Right forelimb (tissue), 1 donor: ENCODE results near the gene RAET1E.
"Not testable (repeated sequence)": the region's sequence is repeated elsewhere in the genome, so short reads cannot be mapped to it uniquely, and the experiment has no call there.

ENCODE experiments used
- DNase-seq: peaks from one replicate; pipeline ENCODE4 v3.0.0-alpha.2; 2018

RAET1E gene

GRCh38 chr6:149860513-149860833 is 37.4 kb downstream of the RAET1E start:
- no peak for DNase-seq

- no peak for DNase-seq
Measured at GRCh38 chr6:149859938-149860337, 38.0 kb downstream of the RAET1E start.

DNA sequence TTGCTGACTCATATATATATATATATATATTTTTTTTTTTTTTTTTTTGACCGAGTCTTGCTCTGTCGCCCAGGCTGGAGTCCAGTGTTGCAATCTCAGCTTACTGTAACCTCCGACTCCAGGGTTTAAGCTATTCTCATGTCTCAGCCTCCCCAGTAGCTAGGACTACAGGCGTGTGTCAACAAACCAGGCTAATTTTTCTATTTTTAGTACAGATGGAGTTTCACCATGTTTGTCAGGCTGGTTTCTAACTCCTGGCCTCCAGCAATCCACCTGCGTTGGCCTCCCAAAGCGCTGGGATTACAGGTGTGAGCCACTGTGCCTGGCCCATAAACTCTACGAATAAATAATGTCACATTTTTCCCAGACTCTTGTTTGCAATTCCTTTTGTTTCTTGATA is 38.5 kb downstream of the RAET1E start:
- no peak for DNase-seq

DNA sequence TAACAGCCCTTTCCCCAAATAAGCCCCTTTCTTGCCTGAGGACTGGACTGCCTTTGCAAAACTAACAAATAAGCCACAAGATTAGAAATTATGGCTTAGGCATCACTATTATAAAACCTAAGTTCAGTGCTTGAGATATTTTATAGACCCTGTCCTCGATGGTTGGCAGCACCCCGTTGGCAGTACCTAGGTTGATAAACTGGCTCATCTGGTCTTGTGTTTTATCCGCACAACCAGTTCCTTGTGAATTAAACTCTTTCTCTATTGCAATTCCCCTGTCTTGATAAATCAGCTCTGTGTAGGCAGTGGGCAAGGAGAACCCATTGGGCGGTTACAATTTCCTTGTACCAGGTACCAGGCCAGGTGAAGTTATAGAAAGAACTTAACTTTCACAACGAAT is 40.4 kb downstream of the RAET1E start:
- DNase-seq, result no peak

- no peak for DNase-seq
Measured at GRCh38 chr6:149856256-149856994, 41.5 kb downstream of the RAET1E start.

- no peak for DNase-seq
Measured at GRCh38 chr6:149855741-149856140, 42.2 kb downstream of the RAET1E start.

GRCh38 chr6:149855040-149855654 is 42.8 kb downstream of the RAET1E start:
- DNase-seq, result no peak

- DNase-seq, result no peak
Measured at GRCh38 chr6:149854532-149854931, 43.4 kb downstream of the RAET1E start.

DNA sequence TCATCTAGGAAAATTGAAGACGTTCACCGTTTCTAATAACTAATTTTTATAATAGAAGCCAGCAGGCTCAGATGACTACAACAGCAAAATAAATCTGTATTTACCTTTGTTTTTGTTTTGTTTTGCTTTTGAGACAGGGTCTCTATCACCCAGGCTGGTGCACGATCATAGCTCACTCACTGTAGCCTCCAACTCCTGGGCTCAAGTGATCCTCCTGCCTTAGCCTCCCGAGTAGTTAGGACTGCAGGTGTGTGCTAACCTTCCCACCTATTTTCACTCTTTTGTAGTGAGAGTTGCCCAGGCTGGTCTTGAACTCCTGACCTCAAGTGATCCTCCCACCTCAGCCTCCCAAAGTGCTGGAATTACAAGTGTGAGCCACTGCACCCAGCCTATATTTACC is 43.9 kb downstream of the RAET1E start:
- not testable (repeated sequence) for DNase-seq

GRCh38 chr6:149852881-149853280 is 45.0 kb downstream of the RAET1E start:
- DNase-seq, result no peak

DNA sequence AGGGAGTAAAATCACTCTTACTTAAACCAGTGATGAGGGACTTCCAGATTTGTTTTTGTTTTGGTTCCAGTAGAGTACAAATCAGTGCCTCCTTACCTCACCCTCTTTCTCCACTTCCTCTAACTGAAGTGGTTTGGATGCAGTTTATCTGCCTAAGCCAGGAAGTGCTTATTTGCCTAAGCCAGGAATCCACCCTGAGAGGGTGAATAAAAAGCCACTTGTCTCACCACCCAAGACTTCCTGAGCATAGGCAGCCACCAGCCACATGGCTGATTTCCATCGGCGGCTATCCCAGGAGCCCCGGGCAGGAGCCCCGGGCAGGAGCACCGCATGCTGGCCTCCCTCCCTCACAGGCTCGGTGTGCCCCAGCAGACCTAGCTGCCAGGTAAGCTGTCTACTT is 45.7 kb downstream of the RAET1E start:
- DNase-seq, result no peak

GRCh38 chr6:149851461-149852110 is 46.3 kb downstream of the RAET1E start:
- no peak for DNase-seq

DNA sequence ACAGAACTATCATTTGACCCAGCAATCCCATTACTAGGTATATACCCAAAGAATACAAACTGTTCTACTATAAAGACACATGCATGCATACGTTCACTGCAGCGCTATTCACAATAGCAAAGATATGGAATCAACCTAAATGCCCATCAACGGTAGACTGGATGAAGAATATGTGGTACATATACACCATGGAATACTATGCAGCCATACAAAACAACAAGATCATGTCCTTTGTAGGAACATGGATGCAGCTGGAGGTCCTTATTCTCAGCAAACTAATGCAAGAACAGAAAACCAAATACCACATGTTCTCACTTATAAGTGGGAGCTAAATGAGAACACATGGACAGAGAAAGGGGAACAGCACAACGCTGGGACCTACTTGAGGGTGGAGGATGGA is 49.6 kb downstream of the RAET1E start:
- not testable (repeated sequence) for DNase-seq
